ENCODE measurements around the gene SETBP1.

DNA sequence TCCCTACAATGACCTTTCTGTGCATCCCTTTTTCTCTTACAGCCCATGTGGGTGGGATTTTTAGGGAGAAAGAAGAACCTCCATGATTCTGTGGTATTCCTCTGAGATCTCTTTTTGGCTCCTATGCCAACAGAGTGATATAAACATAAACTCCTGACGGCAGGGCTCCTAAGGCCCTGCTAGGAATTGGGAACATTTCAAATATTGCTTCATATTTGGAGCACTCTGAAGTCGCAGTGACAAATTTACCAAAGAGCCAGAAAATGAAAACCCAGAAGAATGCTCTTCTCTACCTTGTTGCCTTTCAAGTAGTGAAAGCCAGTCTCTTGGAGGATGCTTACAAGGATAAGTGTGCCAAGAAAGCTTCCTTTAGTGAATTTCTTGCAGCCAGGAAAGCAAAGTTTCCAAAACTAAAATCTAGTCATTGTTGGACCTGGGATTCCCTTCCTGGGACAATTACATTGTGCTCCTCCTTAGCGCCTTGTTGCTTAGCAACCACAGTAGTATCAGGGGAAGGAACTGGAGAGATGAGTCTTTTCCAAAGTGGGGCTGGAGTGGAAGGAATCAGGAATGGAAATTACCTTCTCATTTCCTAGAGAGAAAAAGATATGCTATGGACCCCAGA lies 7.3 kb upstream of the SETBP1 start:
- TF ChIP-seq YY1 (IDR thresholded peaks at IDR 0.05; ENCODE audit: insufficient read depth, insufficient read length): no peak
- no peak for TF ChIP-seq ZNF274 (IDR thresholded peaks at IDR 0.05; ENCODE audit: low read depth, low read length)
- no peak for TF ChIP-seq SUZ12 (IDR thresholded peaks at IDR 0.05; ENCODE audit: extremely low read depth, insufficient read depth, insufficient read length)
